Measurements from ENCODE around the gene FCHO1.
"Not testable (repeated sequence)": the region's sequence is repeated elsewhere in the genome, so short reads cannot be mapped to it uniquely, and the experiment has no call there.

FCHO1 gene

GRCh38 chr19:17794412-17794730 is 43.1 kb downstream of the FCHO1 start:
- ChIA-PET CTCF (no interaction called here), POLR2A (no interaction called here)
- no peak for DNase-seq (ENCODE audit: extremely low spot score)
- no peak for TF ChIP-seq FOXA1 (IDR thresholded peaks at IDR 0.05)
- TF ChIP-seq ZNF384 (IDR thresholded peaks at IDR 0.05): no peak
- no peak for TF ChIP-seq SUZ12 (IDR thresholded peaks at IDR 0.05)
- TF ChIP-seq L3MBTL2 (conservative IDR thresholded peaks at IDR 0.05): no peak
- no peak for TF ChIP-seq ARNT (IDR thresholded peaks at IDR 0.05)

DNA sequence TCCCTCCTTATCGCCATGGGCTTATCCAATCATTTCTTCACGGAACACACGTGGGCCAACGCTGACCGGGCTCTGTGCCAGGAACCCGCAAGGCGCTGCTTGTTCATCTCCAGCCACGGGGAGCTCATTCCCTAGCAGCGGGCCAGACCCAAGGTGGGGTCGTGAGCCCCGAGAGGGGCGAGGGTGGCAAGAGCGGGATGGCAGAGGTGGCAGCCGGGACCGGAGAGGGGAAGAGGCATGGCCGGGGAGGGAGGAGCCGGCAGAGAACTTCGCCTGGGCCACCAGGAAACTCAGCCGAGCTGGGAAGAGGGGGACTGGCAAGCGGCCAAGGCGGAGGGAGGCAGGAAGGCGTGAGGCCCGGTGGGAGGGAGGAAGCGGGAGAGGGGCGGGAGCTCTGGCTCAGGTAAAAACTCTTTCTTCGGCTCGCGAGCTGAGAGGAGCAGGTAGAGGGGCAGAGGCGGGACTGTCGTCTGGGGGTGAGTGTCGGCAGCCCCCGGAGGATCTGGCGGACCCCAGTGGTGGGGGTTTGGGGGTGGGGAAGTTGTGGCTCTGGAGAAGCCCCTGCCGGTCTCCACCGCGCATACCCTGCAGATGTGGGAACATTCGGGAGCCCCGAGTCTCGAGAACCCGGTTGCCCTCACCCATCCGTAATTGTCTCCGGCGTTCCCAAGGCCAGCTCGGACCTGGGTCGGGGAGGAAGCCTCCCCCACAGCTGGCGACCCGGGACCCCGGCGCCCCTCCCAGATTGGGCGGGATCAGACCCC is 43.6 kb downstream of the FCHO1 start, which contains the start of gene B3GNT3:
Gene B3GNT3 (plus strand): TSS at position 408 of the 764 bp plus-strand sequence. CDS start 12,670 bp downstream, outside the sequence.
- TF ChIP-seq FOXA1 (IDR thresholded peaks at IDR 0.05): no peak
- TF ChIP-seq HDGF (IDR thresholded peaks at IDR 0.05; ENCODE audit: borderline replicate concordance): no peak
- no peak for TF ChIP-seq NFRKB (IDR thresholded peaks at IDR 0.05)
- no peak for TF ChIP-seq BHLHE40 (IDR thresholded peaks at IDR 0.05; ENCODE audit: borderline replicate concordance)
- no peak for TF ChIP-seq ELF4 (IDR thresholded peaks at IDR 0.05)
- TF ChIP-seq L3MBTL2 (conservative IDR thresholded peaks at IDR 0.05): no peak
- no peak for TF ChIP-seq ZNF384 (IDR thresholded peaks at IDR 0.05)
- TF ChIP-seq FOXK2 (IDR thresholded peaks at IDR 0.05): no peak
- no peak for TF ChIP-seq CTBP1 (IDR thresholded peaks at IDR 0.05; ENCODE audit: borderline replicate concordance)
- TF ChIP-seq FOXM1 (IDR thresholded peaks at IDR 0.05; ENCODE audit: borderline replicate concordance): no peak
- CTCF ChIA-PET: no interaction called here
- peak; percentile 65 for DNase-seq (ENCODE audit: extremely low spot score)
- POLR2A ChIA-PET: no interaction called here

GRCh38 chr19:17795495-17795856 is 44.2 kb downstream of the FCHO1 start:
- POLR2A ChIA-PET: interaction anchor here (0.7 kb wide), 1 partner anchor 284 kb away, joined by 3 read pairs; the partner anchor contains the start of gene PGLS
- no peak for DNase-seq (ENCODE audit: extremely low spot score)
- TF ChIP-seq L3MBTL2 (conservative IDR thresholded peaks at IDR 0.05) (no peak), ZNF384 (IDR thresholded peaks at IDR 0.05) (no peak), CTBP1 (IDR thresholded peaks at IDR 0.05; ENCODE audit: borderline replicate concordance) (no peak), BHLHE40 (IDR thresholded peaks at IDR 0.05; ENCODE audit: borderline replicate concordance) (no peak), FOXK2 (IDR thresholded peaks at IDR 0.05) (no peak), ELF4 (IDR thresholded peaks at IDR 0.05) (no peak)
- CTCF ChIA-PET: no interaction called here

DNA sequence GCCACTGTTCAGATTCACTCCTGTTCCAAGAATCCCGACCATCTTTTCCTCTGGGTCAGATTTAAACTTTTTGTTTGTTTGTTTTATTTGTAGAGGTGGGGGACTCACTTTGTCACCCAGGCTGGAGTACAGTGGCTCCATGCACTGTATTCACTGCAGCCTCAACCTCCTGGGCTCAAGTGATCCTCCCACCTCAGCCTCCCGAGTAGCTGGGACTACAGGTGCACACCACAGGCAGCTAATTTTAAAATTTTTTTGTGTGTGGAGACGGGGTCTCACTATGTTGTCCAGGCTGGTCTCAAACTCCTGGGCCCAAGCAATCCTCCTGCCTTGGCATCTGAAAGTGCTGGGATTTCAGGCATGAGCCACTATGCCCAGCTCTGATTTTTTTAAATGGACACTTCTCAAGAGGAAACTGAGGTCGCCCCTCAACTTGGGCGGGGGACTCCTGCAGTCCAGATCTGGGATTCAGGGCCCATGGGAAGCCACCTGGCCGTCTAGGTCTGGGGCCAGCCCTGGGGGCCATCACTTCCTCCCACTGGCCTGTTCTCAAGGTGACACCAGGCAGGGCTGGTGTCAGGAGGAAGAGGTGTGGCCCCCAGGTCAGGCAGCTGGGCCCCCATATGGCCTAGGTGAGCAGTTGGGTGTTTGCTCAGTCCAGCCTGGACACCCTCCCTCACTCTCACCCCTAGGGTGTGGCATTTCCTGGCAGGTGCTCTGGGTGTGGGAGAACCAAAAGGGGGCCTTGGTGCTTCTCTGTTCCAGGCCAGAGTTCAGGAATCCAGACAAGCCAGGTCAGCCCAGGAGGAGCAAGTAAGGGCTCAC is 44.9 kb downstream of the FCHO1 start:
- TF ChIP-seq BHLHE40 (IDR thresholded peaks at IDR 0.05; ENCODE audit: borderline replicate concordance): no peak
- TF ChIP-seq ARNT (IDR thresholded peaks at IDR 0.05): no peak
- no peak for TF ChIP-seq SP1 (IDR thresholded peaks at IDR 0.05)
- TF ChIP-seq PKNOX1 (IDR thresholded peaks at IDR 0.05): no peak
- no peak for TF ChIP-seq HDGF (IDR thresholded peaks at IDR 0.05; ENCODE audit: borderline replicate concordance)
- TF ChIP-seq CTBP1 (IDR thresholded peaks at IDR 0.05; ENCODE audit: borderline replicate concordance): no peak
- TF ChIP-seq FOXK2 (IDR thresholded peaks at IDR 0.05): no peak
- TF ChIP-seq LEF1 (IDR thresholded peaks at IDR 0.05; ENCODE audit: borderline replicate concordance): no peak
- TF ChIP-seq TARDBP (IDR thresholded peaks at IDR 0.05): no peak
- no peak for TF ChIP-seq SUZ12 (IDR thresholded peaks at IDR 0.05)
- no peak for TF ChIP-seq FOXM1 (IDR thresholded peaks at IDR 0.05; ENCODE audit: borderline replicate concordance)
- TF ChIP-seq ELF4 (IDR thresholded peaks at IDR 0.05): no peak
- TF ChIP-seq NFRKB (IDR thresholded peaks at IDR 0.05): no peak
- no peak for TF ChIP-seq ZNF384 (IDR thresholded peaks at IDR 0.05)
- TF ChIP-seq L3MBTL2 (conservative IDR thresholded peaks at IDR 0.05): no peak
- TF ChIP-seq FOXA1 (IDR thresholded peaks at IDR 0.05): no peak
- CTCF ChIA-PET: no interaction called here
- no peak for DNase-seq (ENCODE audit: extremely low spot score)

DNA sequence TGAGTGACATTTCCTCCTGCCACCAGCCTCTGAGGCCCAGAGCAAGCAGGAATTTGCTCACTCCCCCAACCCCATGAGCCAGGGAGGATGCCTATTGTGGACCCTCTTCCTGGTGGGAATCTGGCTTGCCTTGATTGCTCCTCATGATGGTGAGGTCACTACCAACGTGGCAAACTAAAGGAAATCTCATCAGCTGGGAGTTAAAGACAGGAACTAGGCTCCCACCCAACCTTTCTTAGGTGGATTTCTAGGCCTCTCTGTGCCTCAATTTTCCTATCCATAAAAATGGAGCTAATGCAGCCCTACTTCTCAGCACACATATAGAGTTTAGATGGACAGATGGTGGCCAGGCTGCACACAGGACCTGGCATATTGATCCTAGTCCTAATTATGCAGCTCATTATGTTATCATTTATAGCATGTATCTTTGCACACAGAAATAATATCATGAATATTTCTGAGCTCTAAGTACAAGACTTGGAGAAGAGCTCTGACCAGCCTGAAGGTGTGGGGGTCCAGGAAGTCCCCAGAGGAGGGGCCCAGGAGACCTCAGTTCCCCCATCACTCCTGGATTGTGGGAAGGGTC is 45.7 kb downstream of the FCHO1 start:
- ChIA-PET CTCF (interaction anchor here (0.6 kb wide), 1 partner anchor 8 kb away, joined by 3 read pairs; no protein-coding TSS in a partner anchor), POLR2A (interaction anchor here (1.3 kb wide), 1 partner anchor 62 kb away, joined by 5 read pairs; the partner anchor contains the start of gene RPL18A)
- DNase-seq (ENCODE audit: extremely low spot score): no peak

More for the DNA sequence above, 44.9 kb downstream of the FCHO1 start:
- POLR2A ChIA-PET: interaction anchor here (0.7 to 1.3 kb wide), 2 partner anchors 63 to 285 kb away, joined by 3 to 5 read pairs; partner anchors contain the start of genes PGLS and RPL18A

DNA sequence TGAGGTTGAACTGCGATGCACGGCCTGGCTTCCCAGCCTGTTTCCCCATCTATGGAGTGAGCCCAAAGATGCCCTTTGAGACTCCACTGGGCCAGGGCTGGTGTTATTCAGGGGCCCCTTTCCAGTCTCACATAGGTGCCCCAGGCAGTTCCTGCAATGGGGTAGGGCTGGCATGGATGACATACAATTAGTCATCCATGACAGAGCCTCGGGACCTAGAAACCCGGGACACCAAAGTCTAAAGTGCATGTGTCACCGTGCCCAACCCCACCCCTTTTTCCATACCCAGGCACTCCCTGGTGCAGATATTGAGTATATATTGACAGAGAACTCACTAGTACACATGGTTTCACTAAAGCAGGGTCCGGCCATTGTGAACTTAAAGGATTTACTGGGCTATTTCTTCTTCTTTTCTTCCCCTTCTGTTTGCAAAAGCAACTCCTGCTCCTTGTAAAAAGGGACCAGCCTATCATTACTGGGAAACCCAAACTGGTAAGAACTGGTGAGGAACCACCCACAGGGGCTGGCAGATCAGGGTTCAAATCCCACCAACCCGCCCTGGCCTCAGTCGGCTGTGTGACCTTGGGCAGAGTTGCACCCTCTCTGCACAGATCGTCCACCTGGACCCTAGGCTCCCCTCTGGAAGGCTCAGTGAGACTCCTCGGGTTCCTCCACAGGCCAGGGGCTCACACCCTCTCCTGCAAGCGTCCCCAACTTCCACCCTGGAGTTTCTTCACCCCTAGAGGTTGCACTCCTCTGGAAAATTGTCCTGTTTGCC is 46.3 kb downstream of the FCHO1 start:
- POLR2A ChIA-PET: interaction anchor here (1.3 kb wide), 1 partner anchor 62 kb away, joined by 5 read pairs; the partner anchor contains the start of gene RPL18A
- TF ChIP-seq ARNT (IDR thresholded peaks at IDR 0.05) (no peak), BHLHE40 (IDR thresholded peaks at IDR 0.05; ENCODE audit: borderline replicate concordance) (no peak), L3MBTL2 (conservative IDR thresholded peaks at IDR 0.05) (no peak), LEF1 (IDR thresholded peaks at IDR 0.05; ENCODE audit: borderline replicate concordance) (no peak), ELF4 (IDR thresholded peaks at IDR 0.05) (no peak), SP1 (IDR thresholded peaks at IDR 0.05) (no peak), FOXK2 (IDR thresholded peaks at IDR 0.05) (no peak), CTBP1 (IDR thresholded peaks at IDR 0.05; ENCODE audit: borderline replicate concordance) (no peak), TARDBP (IDR thresholded peaks at IDR 0.05) (no peak), HDGF (IDR thresholded peaks at IDR 0.05; ENCODE audit: borderline replicate concordance) (no peak)
- CTCF ChIA-PET: interaction anchor here (0.6 to 0.9 kb wide), 2 partner anchors 9 to 46 kb away, joined by 3 read pairs; no protein-coding TSS in a partner anchor
- DNase-seq (ENCODE audit: extremely low spot score): no peak

More for the DNA sequence above, 45.7 kb downstream of the FCHO1 start:
- no peak for TF ChIP-seq NFRKB (IDR thresholded peaks at IDR 0.05)
- TF ChIP-seq SP1 (IDR thresholded peaks at IDR 0.05): no peak
- TF ChIP-seq FOXA1 (IDR thresholded peaks at IDR 0.05): no peak
- TF ChIP-seq L3MBTL2 (conservative IDR thresholded peaks at IDR 0.05): no peak
- no peak for TF ChIP-seq ELF4 (IDR thresholded peaks at IDR 0.05)
- TF ChIP-seq FOXK2 (IDR thresholded peaks at IDR 0.05): no peak
- no peak for TF ChIP-seq FOXM1 (IDR thresholded peaks at IDR 0.05; ENCODE audit: borderline replicate concordance)

GRCh38 chr19:17798599-17798998 is 47.3 kb downstream of the FCHO1 start:
- POLR2A ChIA-PET; DNase-seq (ENCODE audit: extremely low spot score): not testable (repeated sequence)
- CTCF ChIA-PET: interaction anchor here (0.9 kb wide), 1 partner anchor 45 kb away, joined by 3 read pairs; no protein-coding TSS in a partner anchor

Data from HEK293T (cell line).